GM19328 (cell line): ENCODE data around the gene GORASP1.

Experiments
- ATAC-seq: cut with Tn5 transposase; IDR thresholded peaks from one replicate; pipeline ENCODE4 v1.9.1; 2021; ENCODE audit warnings: mild to moderate bottlenecking, moderate library complexity; ENCODE audit not compliant: unreplicated experiment

Gene GORASP1

DNA sequence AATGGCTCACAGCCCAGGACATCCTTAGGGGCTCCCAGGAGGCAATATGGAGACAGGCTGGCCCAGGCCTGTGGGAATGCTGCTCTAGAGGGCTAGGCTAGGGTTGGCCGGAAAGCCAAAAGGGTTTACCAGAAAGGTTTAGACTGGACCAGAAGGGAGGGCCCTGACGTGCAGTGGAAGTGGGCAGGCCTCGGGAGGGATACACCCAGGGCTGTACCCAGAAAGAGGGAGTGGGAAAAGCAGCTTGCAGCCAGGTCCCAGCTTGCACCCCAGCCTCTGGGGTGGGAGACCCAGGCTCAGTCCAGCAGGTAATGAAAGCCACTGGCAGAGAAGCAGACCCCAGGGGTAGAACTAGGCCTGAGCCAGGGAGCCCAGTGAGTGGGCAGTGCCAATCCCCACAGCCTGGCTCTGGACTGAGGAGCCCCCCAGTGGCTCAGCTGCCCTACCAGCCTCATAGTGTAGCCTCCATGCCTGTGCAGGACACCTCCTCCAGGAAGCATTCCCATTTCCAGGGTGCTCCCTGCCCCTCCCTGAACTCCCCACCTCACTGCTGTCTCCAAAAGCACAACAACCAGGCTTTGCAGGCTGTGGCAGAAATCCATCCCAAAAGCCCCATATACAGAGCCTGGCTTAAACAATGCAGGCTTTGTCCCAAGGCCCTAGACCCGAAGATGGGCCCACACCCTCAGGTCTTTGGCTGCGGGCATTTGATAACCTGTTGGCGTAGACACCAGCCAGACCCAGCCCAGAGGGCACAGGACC, 3.5 kb downstream of the GORASP1 start:
- ATAC-seq: no peak

GRCh38 chr3:39103324-39103693, 4.1 kb downstream of the GORASP1 start:
- no peak for ATAC-seq

DNA sequence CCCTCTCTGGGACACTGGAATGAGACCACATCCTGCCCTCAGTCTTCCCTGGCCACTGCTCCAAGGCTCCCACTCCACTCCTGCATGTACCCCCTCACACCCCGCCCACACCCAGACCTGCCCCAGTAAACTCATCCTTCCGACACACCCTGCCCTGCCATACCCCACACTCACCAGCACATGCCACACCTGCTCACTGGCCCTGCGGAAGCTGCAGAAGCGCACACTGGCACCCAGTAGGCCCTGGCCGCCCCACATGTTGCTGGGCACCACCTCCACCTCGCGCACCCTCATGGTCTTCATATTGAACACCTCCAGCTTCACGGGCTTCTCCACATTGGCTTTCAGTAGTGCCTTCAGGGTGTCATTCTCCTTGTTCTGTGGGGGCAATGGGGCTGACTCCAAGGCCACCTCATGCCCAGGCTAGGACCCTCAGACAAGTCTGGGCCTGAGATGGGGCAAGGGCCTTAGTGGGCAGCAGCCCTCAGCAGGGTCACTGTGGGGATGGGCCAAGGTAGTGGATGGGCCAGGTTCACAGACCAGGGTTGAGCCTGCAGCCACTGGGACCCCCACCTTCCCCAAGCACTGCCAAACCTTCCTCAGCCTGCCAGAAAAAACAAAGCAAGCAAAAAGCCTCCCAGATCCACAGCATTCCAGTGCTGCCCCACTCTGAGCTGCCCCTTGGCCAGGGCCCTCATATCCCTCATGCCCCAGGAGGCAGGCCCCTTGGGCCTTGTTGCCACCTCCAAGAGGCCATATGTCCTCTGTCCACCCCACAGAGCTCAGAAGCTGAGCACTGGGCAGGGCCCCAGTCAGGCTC, 4.7 kb downstream of the GORASP1 start:
- no peak for ATAC-seq

DNA sequence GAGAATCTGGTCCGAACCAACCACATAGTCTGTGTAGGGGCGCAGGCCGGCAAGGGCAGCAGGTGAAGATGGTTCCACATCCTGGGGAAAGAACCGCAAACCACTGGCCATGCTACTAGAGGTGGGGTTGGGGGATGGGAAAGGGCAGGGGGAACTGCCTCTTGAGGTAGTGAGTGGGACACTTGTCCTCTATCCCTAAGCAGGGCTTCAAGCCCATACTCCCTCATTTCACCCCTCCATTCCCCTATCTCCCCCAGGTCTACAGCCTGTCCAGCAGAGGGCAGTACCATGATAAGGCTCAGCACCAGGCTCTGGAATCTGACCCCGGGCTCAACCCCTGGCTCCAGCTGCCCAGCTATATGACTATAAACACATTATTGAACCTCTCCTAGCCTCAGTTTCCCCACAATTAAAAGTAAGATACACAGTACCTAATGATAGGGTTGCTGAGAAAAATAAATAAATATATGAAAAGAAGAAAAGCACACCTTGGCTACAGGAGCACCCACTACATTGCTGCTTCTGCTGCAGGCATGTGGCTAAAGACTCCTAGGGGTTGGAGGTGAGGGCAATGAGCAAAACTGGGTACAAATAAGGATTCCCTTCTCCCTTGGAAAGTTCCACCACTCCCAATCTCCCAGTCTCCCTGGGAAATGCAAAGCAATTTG, 6.3 kb downstream of the GORASP1 start:
- ATAC-seq: no peak

GRCh38 chr3:39100500-39100886, 6.9 kb downstream of the GORASP1 start:
- ATAC-seq: no peak

GRCh38 chr3:39099738-39100499, 7.5 kb downstream of the GORASP1 start:
- ATAC-seq: no peak

DNA sequence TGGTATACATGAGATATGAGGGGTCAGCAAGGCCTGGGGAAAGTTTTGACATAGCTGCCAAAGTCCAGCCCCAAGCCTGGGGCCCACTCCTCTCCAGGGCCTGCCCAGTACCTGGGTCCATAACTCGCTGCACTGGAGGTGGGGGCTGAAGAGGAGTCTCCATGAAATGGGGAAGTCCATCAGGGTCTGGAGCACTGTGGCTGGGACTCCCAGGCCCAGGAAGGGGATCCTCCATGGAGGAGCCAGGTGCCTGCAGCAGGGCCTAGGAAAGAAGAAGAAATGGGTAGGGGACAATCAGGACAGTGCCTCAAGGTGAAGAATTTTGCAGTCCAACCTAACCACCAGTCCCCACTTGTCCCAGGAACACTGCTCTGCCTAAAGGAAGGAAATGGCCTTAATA, 8.2 kb downstream of the GORASP1 start:
- no peak for ATAC-seq

- ATAC-seq: no peak
Measured at GRCh38 chr3:39098473-39099000, 8.9 kb downstream of the GORASP1 start.

DNA sequence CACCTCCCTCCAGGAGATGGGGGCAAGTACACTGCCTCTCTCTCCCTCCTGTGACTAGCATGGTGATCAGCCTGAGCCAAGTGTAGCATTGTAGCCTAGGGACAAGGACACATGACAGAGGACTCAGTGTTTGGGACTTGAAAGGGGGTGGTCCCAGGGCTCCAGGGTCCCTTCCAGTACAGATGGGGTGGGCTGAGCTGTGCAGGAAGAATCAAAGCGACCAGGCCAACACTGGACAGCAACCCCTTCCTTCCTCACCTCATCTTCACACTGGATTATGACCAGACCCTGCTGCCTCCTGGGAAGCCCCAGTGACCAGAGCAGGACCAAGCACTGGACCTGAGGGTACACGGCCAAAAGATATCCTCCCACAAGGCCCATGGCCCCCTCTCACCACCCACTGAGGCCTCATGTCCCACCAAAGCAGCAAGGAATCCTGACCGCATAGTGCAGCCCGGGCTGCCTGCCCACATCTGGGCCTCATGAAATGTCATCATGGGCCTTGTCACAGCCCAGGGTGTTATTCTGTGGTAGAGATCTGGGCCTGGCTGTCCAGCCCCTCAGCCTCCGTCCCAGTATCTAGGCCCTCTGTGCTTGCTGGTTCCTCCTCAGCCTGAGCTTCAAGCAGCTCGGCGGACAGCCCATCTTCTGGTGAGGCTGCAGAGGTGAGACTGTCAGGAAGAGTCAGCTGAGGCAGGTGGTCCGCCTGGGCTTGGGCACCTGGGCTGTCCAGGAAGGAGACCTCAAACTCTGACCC, 9.5 kb downstream of the GORASP1 start:
- ATAC-seq: no peak

GRCh38 chr3:39096775-39097174, 10.7 kb downstream of the GORASP1 start:
- ATAC-seq: no peak

DNA sequence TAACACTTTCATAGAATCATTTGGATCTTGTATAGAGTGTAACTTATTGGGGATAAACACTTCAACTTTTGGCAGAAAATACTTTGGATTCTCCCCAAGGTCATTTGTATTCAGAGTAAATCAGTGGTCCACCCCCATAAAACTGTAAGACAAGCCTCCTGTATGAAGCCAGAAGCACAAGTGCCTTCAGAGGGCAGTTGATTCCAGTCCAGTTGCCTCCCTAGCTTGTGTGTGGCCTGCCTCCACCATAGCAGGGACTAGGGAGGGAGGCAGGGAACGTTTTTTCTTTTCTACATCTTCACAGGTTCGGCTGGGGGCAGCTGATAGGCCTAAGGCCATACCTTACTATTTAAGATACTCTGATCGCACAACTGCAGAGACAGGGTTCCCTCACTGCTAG, 11.6 kb downstream of the GORASP1 start:
- no peak for ATAC-seq

DNA sequence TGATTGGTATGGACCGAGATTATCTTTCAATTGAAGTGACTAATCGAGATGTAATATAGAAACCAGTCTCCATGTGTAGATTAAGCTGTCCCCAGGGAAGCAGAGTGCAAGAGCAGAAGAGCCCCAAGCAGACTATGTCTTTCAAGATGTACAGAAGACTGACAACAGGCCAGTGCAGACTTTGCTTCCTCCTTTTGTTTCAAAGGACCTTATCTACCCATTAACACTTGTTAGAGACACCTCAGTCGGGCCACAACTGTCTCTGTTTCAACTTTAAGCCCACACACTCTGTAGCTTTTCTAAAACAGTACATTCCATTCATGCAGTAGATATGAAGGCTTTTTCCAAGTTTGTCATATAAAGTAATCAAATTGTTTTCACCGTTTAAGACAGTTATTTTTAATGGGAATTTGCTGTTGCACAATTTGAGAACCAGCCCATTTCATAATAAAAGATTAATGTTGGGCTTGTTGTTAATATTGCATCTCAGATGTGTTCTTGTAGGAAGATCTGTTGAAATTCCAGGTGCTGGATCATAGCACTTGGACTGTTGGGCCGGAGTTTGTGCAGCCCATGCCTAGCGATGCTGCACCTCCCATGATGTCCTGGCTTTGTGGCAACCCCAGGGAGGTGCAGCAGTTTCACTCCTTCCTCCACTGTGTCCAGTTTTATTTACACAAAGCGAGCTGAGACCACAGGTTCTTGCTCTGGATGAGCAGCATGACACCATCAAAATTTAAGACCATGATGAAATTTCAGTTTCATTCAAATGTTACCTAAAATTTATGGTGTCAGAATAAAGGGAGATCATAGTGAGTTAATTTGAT, 12.4 kb downstream of the GORASP1 start:
- no peak for ATAC-seq

- ATAC-seq: no peak
Measured at GRCh38 chr3:39090922-39091321, 16.5 kb downstream of the GORASP1 start.

- ATAC-seq: no peak
Measured at GRCh38 chr3:39088889-39089288, 18.5 kb downstream of the GORASP1 start.

DNA sequence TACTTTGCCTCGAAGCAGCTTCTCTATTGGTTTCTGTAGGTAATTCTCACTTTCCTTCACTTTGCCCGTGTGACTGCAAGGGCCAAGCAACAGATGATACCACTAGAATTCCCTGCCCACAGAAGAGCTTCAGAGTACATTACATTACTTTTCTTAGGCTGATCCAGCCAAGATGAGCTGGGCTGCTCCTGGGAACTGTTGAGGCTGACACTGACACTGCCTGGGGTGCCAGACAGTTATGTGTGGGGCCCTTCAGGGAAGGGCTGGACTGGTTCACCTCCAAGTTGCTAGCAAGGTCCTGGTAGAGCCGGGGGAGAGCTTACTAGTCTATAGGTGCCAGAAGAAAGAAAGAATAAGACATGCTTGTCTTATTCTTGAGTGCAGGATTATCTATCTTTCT, 19.0 kb downstream of the GORASP1 start:
- no peak for ATAC-seq

GRCh38 chr3:39086144-39086543, 21.3 kb downstream of the GORASP1 start:
- peak; percentile 55 for ATAC-seq

- ATAC-seq: no peak
Measured at GRCh38 chr3:39082666-39083313, 24.6 kb downstream of the GORASP1 start.

- ATAC-seq: no peak
Measured at GRCh38 chr3:39080026-39080425, 27.4 kb downstream of the GORASP1 start.

- ATAC-seq: no peak
Measured at GRCh38 chr3:39079530-39079929, 27.9 kb downstream of the GORASP1 start.
